Mucosa of stomach (tissue), 1 donor: Measurements from ENCODE around the gene TACO1.

Experiments used
- H3K27me3 ChIP-seq: one replicate; pipeline ENCODE4 v1.7.0; 2013; ENCODE audit warnings: mild to moderate bottlenecking, low read length; ENCODE audit not compliant: control insufficient read depth, insufficient read depth
- H3K36me3 ChIP-seq: one replicate; pipeline ENCODE4 v1.7.0; 2013; ENCODE audit warnings: low read length; ENCODE audit not compliant: control insufficient read depth, insufficient read depth
- H3K4me1 ChIP-seq: one replicate; pipeline ENCODE4 v1.7.0; 2013; ENCODE audit warnings: mild to moderate bottlenecking, low read length; ENCODE audit not compliant: control insufficient read depth, insufficient read depth
- H3K4me3 ChIP-seq: one replicate; pipeline ENCODE4 v1.7.0; 2013; ENCODE audit warnings: low read length
- H3K9ac ChIP-seq: one replicate; pipeline ENCODE4 v1.7.0; 2013; ENCODE audit warnings: mild to moderate bottlenecking, low read length, moderate library complexity
- H3K9me3 ChIP-seq: one replicate; pipeline ENCODE4 v1.7.0; 2013; ENCODE audit warnings: mild to moderate bottlenecking, low read length, moderate library complexity; ENCODE audit not compliant: control insufficient read depth
- donor health status: Pancreatic carcinoma.

TACO1 gene

DNA sequence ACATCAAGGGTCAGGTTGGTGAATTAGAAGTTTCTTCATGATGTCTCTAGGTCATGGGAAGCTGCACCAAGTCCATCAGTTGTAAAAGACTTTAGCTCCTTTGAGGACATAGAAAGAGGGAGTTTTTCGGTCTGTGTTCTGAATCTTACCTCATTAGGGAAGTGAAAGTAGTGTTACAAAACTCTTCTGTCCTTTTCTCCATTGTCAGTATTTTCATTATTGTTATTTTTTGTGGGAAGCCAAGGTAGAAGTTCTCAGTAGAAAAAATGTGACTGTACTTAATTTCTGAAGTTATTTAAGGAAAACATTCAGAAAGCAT, 45.8 kb downstream of the TACO1 start:
- no peaks in the 10 kb centered on the region for H3K36me3 ChIP-seq
- peaks cover 5% of the 10 kb centered on the region for H3K4me1 ChIP-seq
- no peaks in the 10 kb centered on the region for H3K27me3 ChIP-seq
- no peak overlapping the region for H3K4me3 ChIP-seq
- H3K9me3 ChIP-seq, result no peaks in the 10 kb centered on the region
- H3K9ac ChIP-seq, result no peak overlapping the region

DNA sequence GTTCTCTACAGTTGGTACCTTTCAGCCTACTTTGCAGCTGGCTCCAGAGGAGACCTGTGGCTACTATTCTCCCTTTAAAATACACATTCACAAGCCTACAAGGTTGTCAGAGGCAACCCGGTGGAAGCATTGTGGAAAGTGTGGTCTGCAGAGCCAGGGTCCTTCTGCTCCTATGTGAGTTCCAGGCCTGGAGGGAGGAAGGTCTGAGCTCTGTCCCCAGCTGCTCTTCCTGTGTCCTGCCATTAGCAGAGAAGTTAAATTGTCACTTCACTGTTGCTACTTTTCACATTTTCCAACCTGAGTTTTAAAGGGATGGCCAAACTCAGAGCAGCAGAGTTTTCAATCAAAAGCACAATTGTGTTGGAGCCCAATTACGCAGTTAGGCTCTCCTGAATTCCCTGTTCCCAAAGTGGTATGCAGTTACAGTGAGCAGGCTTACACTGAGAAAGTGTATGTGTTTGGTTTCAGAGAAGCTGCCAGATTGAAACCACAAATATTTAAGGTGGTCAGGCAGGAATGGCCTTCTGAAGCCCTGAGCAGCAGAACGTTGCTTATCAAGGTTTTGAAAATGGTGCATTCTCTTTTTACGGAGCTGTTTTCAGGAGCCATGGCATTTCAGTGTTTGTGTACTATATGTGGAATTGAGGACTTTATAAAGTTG, 46.5 kb downstream of the TACO1 start:
- no peaks in the 10 kb centered on the region for H3K36me3 ChIP-seq
- H3K9ac ChIP-seq, result no peak overlapping the region
- H3K9me3 ChIP-seq, result no peaks in the 10 kb centered on the region
- H3K4me1 ChIP-seq, result peaks cover 5% of the 10 kb centered on the region
- H3K27me3 ChIP-seq, result no peaks in the 10 kb centered on the region
- H3K4me3 ChIP-seq, result no peak overlapping the region

DNA sequence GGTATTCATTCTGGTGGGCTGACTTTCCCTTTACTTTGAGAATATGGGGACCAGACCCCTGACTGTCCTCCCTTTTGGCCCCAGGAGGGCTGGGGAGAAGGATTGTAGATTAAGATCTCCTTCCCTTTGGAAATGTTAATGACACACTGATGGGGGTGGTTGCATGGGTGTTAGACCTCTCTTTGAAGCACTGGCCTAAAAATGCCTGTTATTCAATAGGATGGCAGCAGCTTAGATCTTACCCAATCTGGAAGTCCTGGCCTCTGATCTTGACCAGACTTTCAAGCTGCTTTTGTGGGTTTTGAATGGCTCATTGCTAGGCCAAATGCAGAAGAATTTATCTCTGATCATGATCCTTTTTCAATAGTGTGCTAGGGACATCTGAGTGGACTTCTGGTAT, 47.2 kb downstream of the TACO1 start:
- Histone ChIP-seq H3K36me3 (no peaks in the 10 kb centered on the region), H3K27me3 (no peaks in the 10 kb centered on the region), H3K4me1 (peaks cover 5% of the 10 kb centered on the region)

DNA sequence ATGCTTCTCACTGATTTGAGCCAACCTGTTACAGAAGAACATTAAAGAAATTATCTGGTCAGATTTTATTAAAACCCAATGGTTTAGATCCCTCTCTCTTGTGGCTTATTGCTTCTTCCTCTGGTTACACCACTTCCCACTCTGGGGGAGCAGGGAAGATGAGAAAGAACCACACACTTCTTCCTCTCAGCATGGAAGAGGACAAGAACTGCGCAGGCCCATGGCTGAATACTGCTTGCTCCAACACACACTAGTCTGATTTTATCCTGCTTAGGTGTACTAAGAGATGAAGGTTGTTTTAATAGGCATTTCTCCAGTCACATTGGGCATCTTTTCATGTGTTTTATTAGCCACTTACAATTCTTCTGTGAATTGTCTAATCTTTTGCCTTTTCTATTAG, 49.1 kb downstream of the TACO1 start:
- Histone ChIP-seq H3K36me3 (no peaks in the 10 kb centered on the region), H3K9ac (no peak overlapping the region), H3K4me1 (peaks cover 1% of the 10 kb centered on the region)

More for the DNA sequence above, 47.2 kb downstream of the TACO1 start:
- Histone ChIP-seq H3K4me3 (no peak overlapping the region), H3K9ac (no peak overlapping the region), H3K9me3 (no peaks in the 10 kb centered on the region)

DNA sequence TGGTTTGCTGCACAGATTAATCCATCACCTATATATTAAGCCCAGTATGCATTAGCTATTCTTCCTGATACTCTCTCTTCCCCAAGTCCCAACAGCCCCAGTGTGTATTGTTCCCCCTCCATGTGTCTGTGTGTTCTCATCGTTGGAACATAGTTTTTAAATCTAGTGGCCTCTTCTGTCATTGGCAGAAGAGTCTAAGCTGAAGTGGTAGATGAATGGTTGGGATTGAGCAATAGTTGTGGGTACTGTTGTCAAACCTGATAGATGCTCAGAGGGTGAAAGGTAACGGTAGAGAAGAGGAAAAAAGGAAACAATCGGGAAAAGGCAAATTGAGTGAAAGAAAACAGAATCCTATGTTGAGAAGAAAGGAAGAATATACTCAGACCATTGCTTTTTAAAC, 51.4 kb downstream of the TACO1 start:
- no peaks in the 10 kb centered on the region for H3K36me3 ChIP-seq
- no peak overlapping the region for H3K4me3 ChIP-seq
- H3K9me3 ChIP-seq, result no peaks in the 10 kb centered on the region
- no peak overlapping the region for H3K9ac ChIP-seq
- no peaks in the 10 kb centered on the region for H3K27me3 ChIP-seq
- H3K4me1 ChIP-seq, result no peaks in the 10 kb centered on the region

More for the DNA sequence above, 49.1 kb downstream of the TACO1 start:
- Histone ChIP-seq H3K27me3 (no peaks in the 10 kb centered on the region), H3K9me3 (no peaks in the 10 kb centered on the region), H3K4me3 (no peak overlapping the region)

DNA sequence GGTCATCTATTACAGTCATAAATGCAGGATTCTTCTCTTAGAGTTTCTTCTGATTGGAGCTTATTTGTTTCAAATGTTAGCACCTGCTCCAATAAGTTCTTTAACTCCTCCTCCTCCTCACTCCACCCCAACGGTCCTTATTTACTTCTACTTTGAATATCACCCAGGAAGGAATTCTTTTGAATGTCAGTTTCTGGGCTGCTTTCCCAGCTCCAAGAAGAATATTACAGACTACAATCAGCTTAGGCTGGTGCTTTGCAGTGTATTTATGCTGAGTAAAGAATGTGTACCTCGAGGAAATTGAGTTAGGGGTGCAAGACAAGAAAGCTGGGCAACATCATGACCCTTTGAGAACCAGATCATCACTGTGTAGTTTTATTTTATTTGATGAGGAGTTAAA, 52.4 kb downstream of the TACO1 start:
- Histone ChIP-seq H3K4me1 (no peaks in the 10 kb centered on the region), H3K27me3 (no peaks in the 10 kb centered on the region), H3K4me3 (no peak overlapping the region), H3K36me3 (no peaks in the 10 kb centered on the region), H3K9ac (no peak overlapping the region), H3K9me3 (no peaks in the 10 kb centered on the region)

DNA sequence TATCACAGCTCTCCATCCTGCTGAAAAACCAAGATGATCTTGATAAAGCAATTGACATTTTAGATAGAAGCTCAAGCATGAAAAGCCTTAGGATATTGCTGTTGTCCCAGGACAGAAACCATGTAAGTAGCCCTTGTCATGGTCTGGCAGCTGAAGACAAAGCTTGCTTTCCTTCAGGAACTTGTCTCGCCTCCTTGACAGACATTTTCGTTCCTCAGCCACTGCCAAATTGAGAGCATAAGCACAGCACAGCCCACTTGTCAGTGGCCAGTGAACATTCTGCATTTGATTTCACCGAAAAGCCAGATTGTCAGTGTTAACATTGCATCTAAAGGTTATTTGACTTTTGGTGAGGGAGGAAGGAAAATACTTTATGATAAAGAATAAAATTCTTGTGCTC, 57.1 kb downstream of the TACO1 start:
- no peak overlapping the region for H3K9ac ChIP-seq
- no peak overlapping the region for H3K4me3 ChIP-seq
- H3K27me3 ChIP-seq, result no peaks in the 10 kb centered on the region
- no peaks in the 10 kb centered on the region for H3K36me3 ChIP-seq
- no peaks in the 10 kb centered on the region for H3K4me1 ChIP-seq
- H3K9me3 ChIP-seq, result no peaks in the 10 kb centered on the region
